WTC11 (cell line): ENCODE results near the gene TAOK3.

ENCODE experiments used
- AFF4 ChIP-seq: sonication (generic); formaldehyde crosslinking; IDR thresholded peaks from 2 replicates; pipeline ENCODE4 v1.8.1; 2023; ENCODE audit warnings: mild to moderate bottlenecking, missing genetic modification reagents, borderline replicate concordance
- ATF2 ChIP-seq: sonication (generic); formaldehyde crosslinking; IDR thresholded peaks from 2 replicates; pipeline ENCODE4 v1.8.1; 2022; ENCODE audit warnings: low read depth, missing genetic modification reagents, borderline replicate concordance
- CREB1 ChIP-seq: sonication (generic); formaldehyde crosslinking; IDR thresholded peaks from 2 replicates; pipeline ENCODE4 v1.8.0; 2023; ENCODE audit warnings: mild to moderate bottlenecking, missing genetic modification reagents
- CTCF ChIP-seq: fragments of 200-600 bp; IDR thresholded peaks from 2 replicates; pipeline ENCODE4 v1.8.0; 2022; ENCODE audit warnings: antibody characterized with exemption
- FOXP1 ChIP-seq: sonication (generic); formaldehyde crosslinking; IDR thresholded peaks from 2 replicates; pipeline ENCODE4 v1.8.0; 2022; ENCODE audit warnings: missing genetic modification reagents, mild to moderate bottlenecking, moderate library complexity, borderline replicate concordance
- RELA ChIP-seq: sonication (generic); formaldehyde crosslinking; IDR thresholded peaks from 2 replicates; pipeline ENCODE4 v1.8.1; 2022; ENCODE audit warnings: missing genetic modification reagents, mild to moderate bottlenecking, borderline replicate concordance
- SMAD3 ChIP-seq: sonication (generic); formaldehyde crosslinking; IDR thresholded peaks from 2 replicates; pipeline ENCODE4 v1.8.0; 2022; ENCODE audit warnings: missing genetic modification reagents, mild to moderate bottlenecking, borderline replicate concordance
- TF ChIP-seq, protein P1 (sequence below): sonication (generic); formaldehyde crosslinking; IDR thresholded peaks from 2 replicates; pipeline ENCODE4 v1.8.0; 2023; ENCODE audit warnings: missing genetic modification reagents
- TF ChIP-seq, protein P2 (sequence below): sonication (generic); formaldehyde crosslinking; conservative IDR thresholded peaks from 2 replicates; pipeline ENCODE4 v1.8.1; 2022; ENCODE audit warnings: mild to moderate bottlenecking, missing genetic modification reagents

DNA sequence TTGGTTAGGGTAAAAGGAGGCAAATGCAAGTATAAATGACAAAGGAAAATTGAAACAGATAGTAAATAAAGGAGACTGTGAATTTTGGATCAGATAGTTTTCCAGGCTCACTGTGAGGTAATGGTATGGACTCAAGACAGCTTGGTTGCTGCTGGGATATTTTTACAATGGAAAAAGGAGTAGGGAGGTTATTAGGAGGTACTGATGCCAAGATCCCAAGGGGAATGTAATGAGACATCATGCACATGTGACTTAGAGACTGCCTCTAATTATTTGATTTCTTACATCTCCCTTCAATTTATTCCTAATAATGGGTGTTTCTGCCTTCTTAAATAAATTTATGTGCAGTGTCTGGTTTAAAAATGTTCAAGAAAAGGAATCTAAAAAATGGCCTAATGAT is 56.9 kb downstream of the TAOK3 start:
- TF ChIP-seq CTCF (no peak), CREB1 (no peak), AFF4 (no peak), RELA (CRISPR knock-in tag) (no peak), SMAD3 (no peak), ATF2 (CRISPR knock-in tag) (no peak), FOXP1 (CRISPR knock-in tag) (no peak)
- TF ChIP-seq, protein P1, sequence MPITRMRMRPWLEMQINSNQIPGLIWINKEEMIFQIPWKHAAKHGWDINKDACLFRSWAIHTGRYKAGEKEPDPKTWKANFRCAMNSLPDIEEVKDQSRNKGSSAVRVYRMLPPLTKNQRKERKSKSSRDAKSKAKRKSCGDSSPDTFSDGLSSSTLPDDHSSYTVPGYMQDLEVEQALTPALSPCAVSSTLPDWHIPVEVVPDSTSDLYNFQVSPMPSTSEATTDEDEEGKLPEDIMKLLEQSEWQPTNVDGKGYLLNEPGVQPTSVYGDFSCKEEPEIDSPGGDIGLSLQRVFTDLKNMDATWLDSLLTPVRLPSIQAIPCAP (CRISPR knock-in tag): no peak
- TF ChIP-seq, protein P2, sequence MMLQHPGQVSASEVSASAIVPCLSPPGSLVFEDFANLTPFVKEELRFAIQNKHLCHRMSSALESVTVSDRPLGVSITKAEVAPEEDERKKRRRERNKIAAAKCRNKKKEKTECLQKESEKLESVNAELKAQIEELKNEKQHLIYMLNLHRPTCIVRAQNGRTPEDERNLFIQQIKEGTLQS (CRISPR knock-in tag): no peak
